Endometrial microvascular endothelial cells (primary cell): ENCODE measurements around the gene CDH7. TPM values are rescaled to one million over a fixed set of nuclear protein-coding genes. Genes with fewer than 3 reads are reported as not detected.

ENCODE experiments used
- in situ Hi-C: cut with HindIII; loops from 2 replicates; pipeline ENCODE4 v1.10.0; 2017; ENCODE audit warnings: low sequenced_read_pairs, low pct_unique_long_range_greater_than_20kb; ENCODE audit errors: inconsistent ontology term
- total RNA-seq: library from RNA; depleted of rRNA; stranded (reverse); fragments of >200 nt; gene quantifications from one replicate; pipeline ENCODE4 v1.2.3, GENCODE V29; 2015; ENCODE audit errors: inconsistent ontology term

CDH7 gene
- total RNA-seq, 1 donor from 2014 or later: not detected

- in situ Hi-C loops: no loop called here
Observed at GRCh38 chr18:65876310-65876709, 125.5 kb downstream of the CDH7 start.

GRCh38 chr18:65897292-65897691 is 146.5 kb downstream of the CDH7 start:
- in situ Hi-C loops: no loop called here

- in situ Hi-C loops: no loop called here
Observed at GRCh38 chr18:65901522-65901921, 150.7 kb downstream of the CDH7 start.

- in situ Hi-C loops: no loop called here
Observed at GRCh38 chr18:65906621-65907034, 155.8 kb downstream of the CDH7 start.

GRCh38 chr18:65907281-65907680 is 156.5 kb downstream of the CDH7 start:
- in situ Hi-C loops: no loop called here

GRCh38 chr18:65919018-65919417 is 168.2 kb downstream of the CDH7 start:
- in situ Hi-C loops: no loop called here

- in situ Hi-C loops: no loop called here
Observed at GRCh38 chr18:65919663-65920062, 168.9 kb downstream of the CDH7 start.

GRCh38 chr18:65922103-65922502 is 171.3 kb downstream of the CDH7 start:
- in situ Hi-C loops: no loop called here

- in situ Hi-C loops: no loop called here
Observed at GRCh38 chr18:65924904-65925303, 174.1 kb downstream of the CDH7 start.

GRCh38 chr18:65934874-65935273 is 184.1 kb downstream of the CDH7 start:
- in situ Hi-C loops: no loop called here

- in situ Hi-C loops: no loop called here
Observed at GRCh38 chr18:65936678-65937077, 185.9 kb downstream of the CDH7 start.

GRCh38 chr18:65937180-65937579 is 186.4 kb downstream of the CDH7 start:
- in situ Hi-C loops: no loop called here

- in situ Hi-C loops: no loop called here
Observed at GRCh38 chr18:65938592-65939372, 188.0 kb downstream of the CDH7 start.
